ENCODE data around the gene BCL2.

The BCL2 gene

GRCh38 chr18:63317982-63318888 is 1.3 kb downstream of the BCL2 start:
- Histone ChIP-seq H3K79me2 (ENCODE audit: control insufficient read depth, insufficient read depth, low read length, poor library complexity) (no peaks in the 10 kb centered on the region), H3K18ac (ENCODE audit: low read length) (no peak overlapping the region), H3K4me3 (ENCODE audit: low read depth, low read length) (peak overlapping the region; percentile 23), H3K4me2 (ENCODE audit: low read length) (peak overlapping the region; percentile 55), H3K36me3 (ENCODE audit: control insufficient read depth in 1 of 2, insufficient read depth in 2 of 2, low read length in 2 of 2) (no peaks in the 10 kb centered on the region), H4K12ac (ENCODE audit: low read depth, low read length) (no peak overlapping the region), H3K9ac (ENCODE audit: low read length) (no peak overlapping the region), H3K14ac (ENCODE audit: low read length) (no peak overlapping the region), H3K27ac (ENCODE audit: low read depth, low read length) (no peak overlapping the region), H4K8ac (ENCODE audit: low read depth, low read length) (no peak overlapping the region), H3K4me1 (ENCODE audit: control insufficient read depth in 1 of 2, insufficient read depth in 2 of 2, low read length in 2 of 2) (peaks cover 10 to 15% of the 10 kb centered on the region in 2 experiments), H2AFZ (ENCODE audit: insufficient read depth, low read length, poor library complexity) (no peak overlapping the region), H3K9me3 (ENCODE audit: insufficient read depth, low read depth, low read length) (peaks cover 4% of the 10 kb centered on the region), H2BK120ac (ENCODE audit: insufficient read depth, low read length, poor library complexity) (no peak overlapping the region), H3K79me1 (ENCODE audit: low read length) (peaks cover 4% of the 10 kb centered on the region), H2BK12ac (ENCODE audit: low read length) (no peak overlapping the region), H3K27me3 (ENCODE audit: insufficient read depth, low read length) (peaks cover 13% of the 10 kb centered on the region), H3K23ac (ENCODE audit: low read length) (no peak overlapping the region), H4K91ac (ENCODE audit: low read depth, low read length) (no peak overlapping the region), H2AK5ac (ENCODE audit: low read length) (no peak overlapping the region), H3K4ac (ENCODE audit: low read depth, low read length) (no peak overlapping the region), H2BK5ac (ENCODE audit: low read depth, low read length, poor library complexity) (no peak overlapping the region)
- peak; percentile 56 to 67 for DNase-seq
- WGBS (ENCODE audit: extremely low coverage, insufficient coverage, insufficient read length): no CpG with 5 or more reads among the region's 66 CpGs

GRCh38 chr18:63317556-63317946 is 2.0 kb downstream of the BCL2 start:
- no CpG with 5 or more reads among the region's 10 CpGs for WGBS (ENCODE audit: extremely low coverage, insufficient coverage, insufficient read length)

GRCh38 chr18:63316612-63317555 is 2.7 kb downstream of the BCL2 start:
- Histone ChIP-seq H3K9me3 (ENCODE audit: insufficient read depth, low read depth, low read length) (peaks cover 4% of the 10 kb centered on the region), H3K27ac (ENCODE audit: low read depth, low read length) (no peak overlapping the region), H4K8ac (ENCODE audit: low read depth, low read length) (no peak overlapping the region), H2BK5ac (ENCODE audit: low read depth, low read length, poor library complexity) (no peak overlapping the region), H4K91ac (ENCODE audit: low read depth, low read length) (no peak overlapping the region), H3K4me1 (ENCODE audit: control insufficient read depth in 1 of 2, insufficient read depth in 2 of 2, low read length in 2 of 2) (peaks cover 8 to 12% of the 10 kb centered on the region in 2 experiments), H2BK120ac (ENCODE audit: insufficient read depth, low read length, poor library complexity) (no peak overlapping the region), H4K12ac (ENCODE audit: low read depth, low read length) (no peak overlapping the region), H3K79me1 (ENCODE audit: low read length) (peaks cover 4% of the 10 kb centered on the region), H3K4me2 (ENCODE audit: low read length) (no peak overlapping the region), H3K4me3 (ENCODE audit: low read depth, low read length) (no peak overlapping the region), H2AFZ (ENCODE audit: insufficient read depth, low read length, poor library complexity) (no peak overlapping the region), H3K36me3 (ENCODE audit: control insufficient read depth in 1 of 2, insufficient read depth in 2 of 2, low read length in 2 of 2) (no peaks in the 10 kb centered on the region), H3K23ac (ENCODE audit: low read length) (no peak overlapping the region), H3K18ac (ENCODE audit: low read length) (no peak overlapping the region), H3K4ac (ENCODE audit: low read depth, low read length) (no peak overlapping the region), H3K79me2 (ENCODE audit: control insufficient read depth, insufficient read depth, low read length, poor library complexity) (no peaks in the 10 kb centered on the region), H3K27me3 (ENCODE audit: insufficient read depth, low read length) (peaks cover 13% of the 10 kb centered on the region), H3K14ac (ENCODE audit: low read length) (no peak overlapping the region), H2BK12ac (ENCODE audit: low read length) (no peak overlapping the region), H3K9ac (ENCODE audit: low read length) (no peak overlapping the region), H2AK5ac (ENCODE audit: low read length) (no peak overlapping the region)
- no peak for DNase-seq
- WGBS (ENCODE audit: extremely low coverage, insufficient coverage, insufficient read length): no CpG with 5 or more reads among the region's 4 CpGs

More at GRCh38 chr18:63317556-63317946, 2.0 kb downstream of the BCL2 start:
- H3K79me1 ChIP-seq (ENCODE audit: low read length): peaks cover 4% of the 10 kb centered on the region
- peaks cover 8 to 12% of the 10 kb centered on the region in 2 experiments for H3K4me1 ChIP-seq (ENCODE audit: control insufficient read depth in 1 of 2, insufficient read depth in 2 of 2, low read length in 2 of 2)
- no peak overlapping the region for H3K27ac ChIP-seq (ENCODE audit: low read depth, low read length)
- no peak overlapping the region for H3K9ac ChIP-seq (ENCODE audit: low read length)
- H3K9me3 ChIP-seq (ENCODE audit: insufficient read depth, low read depth, low read length): peaks cover 4% of the 10 kb centered on the region
- no peak overlapping the region for H3K23ac ChIP-seq (ENCODE audit: low read length)
- H3K4me2 ChIP-seq (ENCODE audit: low read length): no peak overlapping the region
- no peak overlapping the region for H3K18ac ChIP-seq (ENCODE audit: low read length)
- no peak overlapping the region for H4K91ac ChIP-seq (ENCODE audit: low read depth, low read length)
- H3K4ac ChIP-seq (ENCODE audit: low read depth, low read length): no peak overlapping the region
- peaks cover 13% of the 10 kb centered on the region for H3K27me3 ChIP-seq (ENCODE audit: insufficient read depth, low read length)
- H2AFZ ChIP-seq (ENCODE audit: insufficient read depth, low read length, poor library complexity): no peak overlapping the region
- H3K79me2 ChIP-seq (ENCODE audit: control insufficient read depth, insufficient read depth, low read length, poor library complexity): no peaks in the 10 kb centered on the region
- H3K4me3 ChIP-seq (ENCODE audit: low read depth, low read length): no peak overlapping the region
- H3K14ac ChIP-seq (ENCODE audit: low read length): no peak overlapping the region
- DNase-seq: no peak
- no peaks in the 10 kb centered on the region for H3K36me3 ChIP-seq (ENCODE audit: control insufficient read depth in 1 of 2, insufficient read depth in 2 of 2, low read length in 2 of 2)
- no peak overlapping the region for H2BK5ac ChIP-seq (ENCODE audit: low read depth, low read length, poor library complexity)
- no peak overlapping the region for H4K8ac ChIP-seq (ENCODE audit: low read depth, low read length)
- no peak overlapping the region for H4K12ac ChIP-seq (ENCODE audit: low read depth, low read length)
- H2AK5ac ChIP-seq (ENCODE audit: low read length): no peak overlapping the region
- H2BK120ac ChIP-seq (ENCODE audit: insufficient read depth, low read length, poor library complexity): no peak overlapping the region
- H2BK12ac ChIP-seq (ENCODE audit: low read length): no peak overlapping the region

- Histone ChIP-seq H3K4ac (ENCODE audit: low read depth, low read length) (no peak overlapping the region), H3K79me2 (ENCODE audit: control insufficient read depth, insufficient read depth, low read length, poor library complexity) (no peaks in the 10 kb centered on the region), H4K8ac (ENCODE audit: low read depth, low read length) (no peak overlapping the region), H2BK120ac (ENCODE audit: insufficient read depth, low read length, poor library complexity) (no peak overlapping the region), H3K14ac (ENCODE audit: low read length) (no peak overlapping the region), H2AK5ac (ENCODE audit: low read length) (no peak overlapping the region), H2BK12ac (ENCODE audit: low read length) (no peak overlapping the region), H3K9ac (ENCODE audit: low read length) (no peak overlapping the region), H3K27me3 (ENCODE audit: insufficient read depth, low read length) (peaks cover 13% of the 10 kb centered on the region), H2BK5ac (ENCODE audit: low read depth, low read length, poor library complexity) (no peak overlapping the region), H2AFZ (ENCODE audit: insufficient read depth, low read length, poor library complexity) (no peak overlapping the region), H3K4me2 (ENCODE audit: low read length) (no peak overlapping the region), H3K9me3 (ENCODE audit: insufficient read depth, low read depth, low read length) (peaks cover 4% of the 10 kb centered on the region), H3K18ac (ENCODE audit: low read length) (no peak overlapping the region), H3K4me3 (ENCODE audit: low read depth, low read length) (no peak overlapping the region), H3K4me1 (ENCODE audit: control insufficient read depth in 1 of 2, insufficient read depth in 2 of 2, low read length in 2 of 2) (peaks cover 6 to 9% of the 10 kb centered on the region in 2 experiments), H4K91ac (ENCODE audit: low read depth, low read length) (no peak overlapping the region), H4K12ac (ENCODE audit: low read depth, low read length) (no peak overlapping the region), H3K79me1 (ENCODE audit: low read length) (peaks cover 4% of the 10 kb centered on the region), H3K27ac (ENCODE audit: low read depth, low read length) (no peak overlapping the region), H3K36me3 (ENCODE audit: control insufficient read depth in 1 of 2, insufficient read depth in 2 of 2, low read length in 2 of 2) (no peaks in the 10 kb centered on the region), H3K23ac (ENCODE audit: low read length) (no peak overlapping the region)
- no peak for DNase-seq
Measured at GRCh38 chr18:63315876-63316275, 3.7 kb downstream of the BCL2 start.

Data from trophoblast cell (in vitro differentiated cells and primary cell).